GM19351 (cell line): ENCODE data around the gene CIDEA.
A peak's percentile ranks its signal among the peaks of the same experiment; 100 is the strongest.

Experiments
- ATAC-seq: cut with Tn5 transposase; IDR thresholded peaks from one replicate; pipeline ENCODE4 v1.9.1; 2021; ENCODE audit warnings: mild to moderate bottlenecking, moderate library complexity; ENCODE audit not compliant: unreplicated experiment

Gene CIDEA

GRCh38 chr18:12271376-12272235 lies 17.4 kb downstream of the CIDEA start:
- ATAC-seq: peak; percentile 85

- no peak for ATAC-seq
Observed at GRCh38 chr18:12274793-12275192, 20.6 kb downstream of the CIDEA start.

GRCh38 chr18:12276736-12277554 lies 22.8 kb downstream of the CIDEA start:
- no peak for ATAC-seq

- no peak for ATAC-seq
Observed at GRCh38 chr18:12278215-12278671, 24.1 kb downstream of the CIDEA start.

- no peak for ATAC-seq
Observed at GRCh38 chr18:12278741-12279682, 24.9 kb downstream of the CIDEA start.

- no peak for ATAC-seq
Observed at GRCh38 chr18:12279781-12280531, 25.8 kb downstream of the CIDEA start.

GRCh38 chr18:12281861-12282260 lies 27.7 kb downstream of the CIDEA start:
- ATAC-seq: no peak

GRCh38 chr18:12282442-12283039 lies 28.4 kb downstream of the CIDEA start:
- no peak for ATAC-seq

GRCh38 chr18:12283256-12283655 lies 29.1 kb downstream of the CIDEA start:
- no peak for ATAC-seq

- no peak for ATAC-seq
Observed at GRCh38 chr18:12283666-12284065, 29.5 kb downstream of the CIDEA start.

GRCh38 chr18:12287131-12287681 lies 33.0 kb downstream of the CIDEA start:
- no peak for ATAC-seq

GRCh38 chr18:12287684-12288402 lies 33.7 kb downstream of the CIDEA start:
- no peak for ATAC-seq

- no peak for ATAC-seq
Observed at GRCh38 chr18:12288403-12288755, 34.2 kb downstream of the CIDEA start.

- no peak for ATAC-seq
Observed at GRCh38 chr18:12290086-12290485, 35.9 kb downstream of the CIDEA start.

GRCh38 chr18:12291161-12291560 lies 37.0 kb downstream of the CIDEA start:
- ATAC-seq: no peak

GRCh38 chr18:12291690-12292089 lies 37.5 kb downstream of the CIDEA start:
- ATAC-seq: no peak

- no peak for ATAC-seq
Observed at GRCh38 chr18:12293831-12294230, 39.7 kb downstream of the CIDEA start.

- ATAC-seq: no peak
Observed at GRCh38 chr18:12295389-12296086, 41.4 kb downstream of the CIDEA start.
